Measurements from ENCODE around the gene PEAK1. TPM values are rescaled to one million over a fixed set of nuclear protein-coding genes. Genes with fewer than 3 reads are reported as not detected.

PEAK1 gene
- total RNA-seq, 1 experiment from 2014 or later = 21.2 TPM

DNA sequence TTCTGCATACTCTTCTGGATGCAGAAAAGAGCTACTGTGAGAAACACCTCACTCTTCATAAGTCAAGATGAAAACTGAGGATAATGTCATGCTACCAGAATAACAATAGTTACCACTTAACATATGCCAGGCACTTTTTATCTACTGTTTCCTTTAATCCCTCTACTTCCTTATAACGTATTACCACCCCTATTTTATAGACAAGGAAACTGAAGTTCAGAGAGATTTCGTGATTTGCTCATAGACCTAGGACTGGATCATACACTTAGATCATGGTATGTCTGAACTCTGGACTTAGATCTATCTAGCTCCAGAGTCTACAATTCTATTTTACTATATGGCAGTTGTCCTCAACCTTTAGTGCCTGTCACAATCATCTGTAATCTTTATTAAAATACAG lies 193.3 kb downstream of the PEAK1 start:
- no peak overlapping the region for H3K9ac ChIP-seq (ENCODE audit: extremely low read depth, insufficient read length, low read length)
- Mint-ChIP-seq H3K4me3 (no peak overlapping the region), H3K4me1 (peaks cover 16 to 22% of the 10 kb centered on the region in 2 experiments), H3K9me3 (no peaks in the 10 kb centered on the region), H3K27ac (0 out of 7 replicates have a peak overlapping the region, but pooled peaks of 1 of the 3 experiments have one; percentile 7), H3K36me3 (ENCODE audit: insufficient read depth in 1 of 3, low read depth in 3 of 3) (no peaks in the 10 kb centered on the region), H3K27me3 (ENCODE audit: low read depth) (no peaks in the 10 kb centered on the region)
- TF ChIP-seq, protein P1, sequence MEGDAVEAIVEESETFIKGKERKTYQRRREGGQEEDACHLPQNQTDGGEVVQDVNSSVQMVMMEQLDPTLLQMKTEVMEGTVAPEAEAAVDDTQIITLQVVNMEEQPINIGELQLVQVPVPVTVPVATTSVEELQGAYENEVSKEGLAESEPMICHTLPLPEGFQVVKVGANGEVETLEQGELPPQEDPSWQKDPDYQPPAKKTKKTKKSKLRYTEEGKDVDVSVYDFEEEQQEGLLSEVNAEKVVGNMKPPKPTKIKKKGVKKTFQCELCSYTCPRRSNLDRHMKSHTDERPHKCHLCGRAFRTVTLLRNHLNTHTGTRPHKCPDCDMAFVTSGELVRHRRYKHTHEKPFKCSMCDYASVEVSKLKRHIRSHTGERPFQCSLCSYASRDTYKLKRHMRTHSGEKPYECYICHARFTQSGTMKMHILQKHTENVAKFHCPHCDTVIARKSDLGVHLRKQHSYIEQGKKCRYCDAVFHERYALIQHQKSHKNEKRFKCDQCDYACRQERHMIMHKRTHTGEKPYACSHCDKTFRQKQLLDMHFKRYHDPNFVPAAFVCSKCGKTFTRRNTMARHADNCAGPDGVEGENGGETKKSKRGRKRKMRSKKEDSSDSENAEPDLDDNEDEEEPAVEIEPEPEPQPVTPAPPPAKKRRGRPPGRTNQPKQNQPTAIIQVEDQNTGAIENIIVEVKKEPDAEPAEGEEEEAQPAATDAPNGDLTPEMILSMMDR (conservative IDR thresholded peaks at IDR 0.05) = no peak
- no peak overlapping the region for H3K14ac ChIP-seq (ENCODE audit: insufficient read depth, low read length)
- no peak overlapping the region for H2AK5ac ChIP-seq (ENCODE audit: insufficient read length, low read length)
- no peak overlapping the region for H4K5ac ChIP-seq (ENCODE audit: insufficient read length, low read depth, low read length)
- H2AFZ ChIP-seq (ENCODE audit: low read length) = no peak overlapping the region
- H4K20me1 ChIP-seq (ENCODE audit: control insufficient read depth, insufficient read depth, insufficient read length) = no peaks in the 10 kb centered on the region
- no peak overlapping the region for H2BK120ac ChIP-seq (ENCODE audit: low read depth, low read length, poor library complexity, severe bottlenecking)
- no peak overlapping the region for H2BK15ac ChIP-seq (ENCODE audit: low read depth, low read length)
- no peak overlapping the region for H3K23ac ChIP-seq (ENCODE audit: insufficient read length, low read depth, low read length)
- no peak overlapping the region for H3K27ac ChIP-seq (ENCODE audit: insufficient read length, low read depth, low read length)
- no peak overlapping the region for H3K4ac ChIP-seq (ENCODE audit: low read depth, low read length)
- no peaks in the 10 kb centered on the region for H3K4me1 ChIP-seq (ENCODE audit: insufficient read depth, low read length)
- H3T11ph ChIP-seq (ENCODE audit: low read length) = no peak overlapping the region
- no peaks in the 10 kb centered on the region for H3K79me2 ChIP-seq (ENCODE audit: insufficient read depth, low read length)
- H4K8ac ChIP-seq (replicated peaks; ENCODE audit: insufficient read length, low read depth, low read length) = no peak overlapping the region
- H4K91ac ChIP-seq (ENCODE audit: insufficient read length, low read depth, low read length) = no peak overlapping the region
- no peaks in the 10 kb centered on the region for H3K27me3 ChIP-seq (ENCODE audit: insufficient read depth, low read length)
- no CpG with 5 or more reads among the region's 2 CpGs for WGBS (ENCODE audit: extremely low coverage, insufficient read length, low lambda C conversion rate)
- no peak overlapping the region for H3K18ac ChIP-seq (ENCODE audit: insufficient read length, low read depth, low read length)
- no peak for DNase-seq
- no peak overlapping the region for H2BK12ac ChIP-seq (ENCODE audit: insufficient read length, low read depth, low read length)
- no peak overlapping the region for H3K4me2 ChIP-seq (ENCODE audit: insufficient read depth, insufficient read length, low read length)
- H3K9me3 ChIP-seq (ENCODE audit: control insufficient read depth, low read depth, low read length) = no peaks in the 10 kb centered on the region
- H3K79me1 ChIP-seq (ENCODE audit: insufficient read depth, low read depth, low read length, poor library complexity, severe bottlenecking) = no peaks in the 10 kb centered on the region
- no peak overlapping the region for H2BK20ac ChIP-seq (ENCODE audit: low read depth, low read length, poor library complexity, severe bottlenecking)
- H2BK5ac ChIP-seq (ENCODE audit: insufficient read length, low read length) = no peak overlapping the region
- H3K56ac ChIP-seq (ENCODE audit: insufficient read length, low read depth, low read length) = no peak overlapping the region
- H3K23me2 ChIP-seq (ENCODE audit: insufficient read length, low read depth, low read length, poor library complexity, severe bottlenecking) = no peaks in the 10 kb centered on the region

All from H9 (cell line).